Mesendoderm (in vitro differentiated cells): Measurements from ENCODE around the gene TBRG1.

Experiments
- DNase-seq: peaks from one replicate; pipeline ENCODE4 v3.0.0; 2013
- H2AK5ac ChIP-seq: 2 replicates; pipeline ENCODE4 v1.6.1; 2013; ENCODE audit warnings: low read length, inconsistent platforms
- H2BK120ac ChIP-seq: 2 replicates; pipeline ENCODE4 v1.6.1; 2013; ENCODE audit warnings: low read depth, mild to moderate bottlenecking, low read length, moderate library complexity, mixed read lengths
- H2BK15ac ChIP-seq: replicated peaks from 2 replicates; pipeline ENCODE4 v1.6.1; 2013; ENCODE audit warnings: low read depth, mild to moderate bottlenecking, moderate library complexity
- H2BK5ac ChIP-seq: 2 replicates; pipeline ENCODE4 v1.6.1; 2013; ENCODE audit warnings: low read length, inconsistent platforms
- H3K18ac ChIP-seq: 2 replicates; pipeline ENCODE4 v1.6.1; 2013; ENCODE audit warnings: mild to moderate bottlenecking, low read length, mixed read lengths
- H3K23ac ChIP-seq: one replicate; pipeline ENCODE4 v1.6.1; 2013; ENCODE audit warnings: low read length
- H3K27ac ChIP-seq: 2 replicates; pipeline ENCODE4 v1.5.1; 2013; ENCODE audit warnings: low read depth, mild to moderate bottlenecking, inconsistent platforms, low read length, moderate library complexity
- H3K27me3 ChIP-seq: 2 replicates; pipeline ENCODE4 v1.6.1; 2013; ENCODE audit warnings: low read length, control low read depth, mild to moderate bottlenecking, inconsistent platforms; ENCODE audit not compliant: insufficient read depth, poor library complexity
- H3K36me3 ChIP-seq: 2 replicates; pipeline ENCODE4 v1.6.1; 2013; ENCODE audit warnings: low read length, inconsistent platforms; ENCODE audit not compliant: control insufficient read depth, insufficient read depth
- H3K4ac ChIP-seq: one replicate; pipeline ENCODE4 v1.6.1; 2013; ENCODE audit warnings: low read depth, mild to moderate bottlenecking, low read length, moderate library complexity
- H3K4me1 ChIP-seq: 2 replicates; pipeline ENCODE4 v1.6.1; 2013; ENCODE audit warnings: low read depth, low read length, inconsistent platforms; ENCODE audit not compliant: control insufficient read depth
- H3K4me2 ChIP-seq: 2 replicates; pipeline ENCODE4 v1.6.1; 2013; ENCODE audit warnings: low read length
- H3K4me3 ChIP-seq: 2 replicates; pipeline ENCODE4 v1.5.1; 2013; ENCODE audit warnings: mild to moderate bottlenecking, low read length
- H3K56ac ChIP-seq: one replicate; pipeline ENCODE4 v1.6.1; 2013; ENCODE audit warnings: low read length
- H3K79me1 ChIP-seq: 2 replicates; pipeline ENCODE4 v1.6.1; 2013; ENCODE audit warnings: low read length, inconsistent platforms
- H3K79me2 ChIP-seq: 2 replicates; pipeline ENCODE4 v1.6.1; 2013; ENCODE audit warnings: mild to moderate bottlenecking, low read length; ENCODE audit not compliant: control insufficient read depth, insufficient read depth
- H3K9ac ChIP-seq: 2 replicates; pipeline ENCODE4 v1.6.1; 2013; ENCODE audit warnings: low read length, inconsistent platforms
- H4K5ac ChIP-seq: one replicate; pipeline ENCODE4 v1.6.1; 2013; ENCODE audit warnings: low read length
- H4K8ac ChIP-seq: one replicate; pipeline ENCODE4 v1.6.1; 2013; ENCODE audit warnings: low read depth, mild to moderate bottlenecking, control low read depth, low read length, moderate library complexity
- WGBS: extraction: QIAGEN DNeasy Blood & Tissue Kit; methylation state at CpG from one replicate; pipeline ENCODE4 v1.1.7; 2013; ENCODE audit warnings: low lambda C conversion rate, missing lambda C conversion rate; ENCODE audit not compliant: insufficient coverage; ENCODE audit errors: extremely low coverage; 5-methylcytosine and 5-hydroxymethylcytosine counted together

TBRG1 gene

GRCh38 chr11:124583781-124584180 lies 38.9 kb upstream of the TBRG1 start:
- Histone ChIP-seq H2BK120ac (no peak overlapping the region), H3K4ac (no peak overlapping the region), H2BK15ac (no peak overlapping the region), H3K27ac (no peak overlapping the region), H2BK5ac (no peak overlapping the region), H4K8ac (no peak overlapping the region), H4K5ac (no peak overlapping the region), H3K36me3 (no peaks in the 10 kb centered on the region), H3K18ac (no peak overlapping the region), H3K4me3 (no peak overlapping the region), H3K23ac (no peak overlapping the region), H3K9ac (no peak overlapping the region), H3K4me2 (no peak overlapping the region), H3K4me1 (no peaks in the 10 kb centered on the region), H3K27me3 (no peaks in the 10 kb centered on the region), H3K56ac (no peak overlapping the region), H3K79me2 (no peaks in the 10 kb centered on the region), H2AK5ac (no peak overlapping the region), H3K79me1 (no peaks in the 10 kb centered on the region)
- WGBS: no CpG with 5 or more reads among the region's 8 CpGs
- no peak for DNase-seq

- no peaks in the 10 kb centered on the region for H3K36me3 ChIP-seq
- no peak overlapping the region for H3K4ac ChIP-seq
- H3K4me3 ChIP-seq: no peak overlapping the region
- no peak overlapping the region for H2AK5ac ChIP-seq
- H3K27me3 ChIP-seq: no peaks in the 10 kb centered on the region
- H2BK15ac ChIP-seq: no peak overlapping the region
- no peak overlapping the region for H3K56ac ChIP-seq
- no peaks in the 10 kb centered on the region for H3K79me1 ChIP-seq
- no peak overlapping the region for H4K8ac ChIP-seq
- no peak overlapping the region for H2BK120ac ChIP-seq
- H3K9ac ChIP-seq: no peak overlapping the region
- no peak overlapping the region for H2BK5ac ChIP-seq
- no peak for DNase-seq
- no peak overlapping the region for H3K4me2 ChIP-seq
- H3K79me2 ChIP-seq: no peaks in the 10 kb centered on the region
- no peak overlapping the region for H3K18ac ChIP-seq
- WGBS: no CpG with 5 or more reads among the region's 4 CpGs
- H4K5ac ChIP-seq: no peak overlapping the region
- no peak overlapping the region for H3K27ac ChIP-seq
- no peaks in the 10 kb centered on the region for H3K4me1 ChIP-seq
- H3K23ac ChIP-seq: no peak overlapping the region
Measured at GRCh38 chr11:124584681-124585372, 37.8 kb upstream of the TBRG1 start.

- Histone ChIP-seq H3K79me2 (no peaks in the 10 kb centered on the region), H3K4me1 (no peaks in the 10 kb centered on the region), H3K4me3 (no peak overlapping the region), H2BK120ac (no peak overlapping the region), H2AK5ac (no peak overlapping the region), H4K8ac (no peak overlapping the region), H3K18ac (no peak overlapping the region), H3K4me2 (no peak overlapping the region), H2BK15ac (no peak overlapping the region), H3K79me1 (no peaks in the 10 kb centered on the region), H2BK5ac (no peak overlapping the region), H4K5ac (no peak overlapping the region), H3K56ac (no peak overlapping the region), H3K27me3 (no peaks in the 10 kb centered on the region), H3K27ac (no peak overlapping the region), H3K9ac (no peak overlapping the region), H3K4ac (peak overlapping the region; percentile 16), H3K23ac (no peak overlapping the region), H3K36me3 (no peaks in the 10 kb centered on the region)
- WGBS: no CpG with 5 or more reads among the region's 3 CpGs
- DNase-seq: peak; percentile 66
Measured at GRCh38 chr11:124586238-124586860, 36.3 kb upstream of the TBRG1 start.

GRCh38 chr11:124591430-124591829 lies 31.2 kb upstream of the TBRG1 start:
- H3K79me1 ChIP-seq: no peaks in the 10 kb centered on the region
- H3K4me2 ChIP-seq: no peak overlapping the region
- H4K5ac ChIP-seq: no peak overlapping the region
- WGBS: no CpG with 5 or more reads among the region's 2 CpGs
- no peaks in the 10 kb centered on the region for H3K4me1 ChIP-seq
- no peak overlapping the region for H2BK15ac ChIP-seq
- H3K9ac ChIP-seq: no peak overlapping the region
- H2BK120ac ChIP-seq: no peak overlapping the region
- no peak overlapping the region for H3K4ac ChIP-seq
- no peak for DNase-seq
- no peaks in the 10 kb centered on the region for H3K79me2 ChIP-seq
- no peak overlapping the region for H4K8ac ChIP-seq
- no peak overlapping the region for H3K27ac ChIP-seq
- H3K18ac ChIP-seq: no peak overlapping the region
- no peaks in the 10 kb centered on the region for H3K36me3 ChIP-seq
- H3K27me3 ChIP-seq: no peaks in the 10 kb centered on the region
- H3K23ac ChIP-seq: no peak overlapping the region
- no peak overlapping the region for H3K56ac ChIP-seq
- no peak overlapping the region for H3K4me3 ChIP-seq
- no peak overlapping the region for H2BK5ac ChIP-seq
- no peak overlapping the region for H2AK5ac ChIP-seq

GRCh38 chr11:124592627-124593026 lies 30.0 kb upstream of the TBRG1 start:
- Histone ChIP-seq H2BK120ac (no peak overlapping the region), H3K18ac (no peak overlapping the region), H3K36me3 (no peaks in the 10 kb centered on the region), H3K79me1 (no peaks in the 10 kb centered on the region), H3K4me3 (no peak overlapping the region), H3K4me1 (no peaks in the 10 kb centered on the region), H2BK5ac (no peak overlapping the region), H2AK5ac (no peak overlapping the region), H3K4me2 (no peak overlapping the region), H4K8ac (no peak overlapping the region), H3K27ac (no peak overlapping the region), H3K56ac (no peak overlapping the region), H3K23ac (no peak overlapping the region), H2BK15ac (no peak overlapping the region), H4K5ac (no peak overlapping the region), H3K27me3 (no peaks in the 10 kb centered on the region), H3K4ac (no peak overlapping the region), H3K9ac (no peak overlapping the region), H3K79me2 (no peaks in the 10 kb centered on the region)
- no peak for DNase-seq
- WGBS: no CpG with 5 or more reads among the region's 6 CpGs

GRCh38 chr11:124595302-124595701 lies 27.4 kb upstream of the TBRG1 start:
- no CpG with 5 or more reads among the region's 3 CpGs for WGBS
- no peak overlapping the region for H3K4ac ChIP-seq

More at GRCh38 chr11:124595302-124595701, 27.4 kb upstream of the TBRG1 start:
- H3K27me3 ChIP-seq: no peaks in the 10 kb centered on the region
- H2BK120ac ChIP-seq: no peak overlapping the region
- H3K4me1 ChIP-seq: no peaks in the 10 kb centered on the region
- H3K27ac ChIP-seq: no peak overlapping the region
- no peak overlapping the region for H2BK5ac ChIP-seq
- no peak overlapping the region for H4K8ac ChIP-seq
- H3K56ac ChIP-seq: no peak overlapping the region
- no peaks in the 10 kb centered on the region for H3K36me3 ChIP-seq
- no peak overlapping the region for H2BK15ac ChIP-seq
- H3K4me3 ChIP-seq: no peak overlapping the region
- no peaks in the 10 kb centered on the region for H3K79me1 ChIP-seq
- no peak overlapping the region for H3K18ac ChIP-seq
- H3K23ac ChIP-seq: no peak overlapping the region
- no peaks in the 10 kb centered on the region for H3K79me2 ChIP-seq
- H2AK5ac ChIP-seq: no peak overlapping the region
- no peak for DNase-seq
- H3K9ac ChIP-seq: no peak overlapping the region
- no peak overlapping the region for H3K4me2 ChIP-seq
- H4K5ac ChIP-seq: no peak overlapping the region
